ENCODE measurements around the gene CCDC187.

CCDC187 gene

GRCh38 chr9:136254381-136255165 lies 49.3 kb downstream of the CCDC187 start:
- Histone ChIP-seq H3K4me3 (ENCODE audit: low read depth, low read length) (no peak overlapping the region), H3K27ac (ENCODE audit: low read depth, low read length) (no peak overlapping the region), H3K9ac (ENCODE audit: low read length) (no peak overlapping the region), H3K4me1 (ENCODE audit: control insufficient read depth, insufficient read depth, low read length) (peaks cover 6% of the 10 kb centered on the region; the same call in 1 of the 2 replicates), H3K9me3 (ENCODE audit: control insufficient read depth, insufficient read depth, low read depth, low read length) (no peaks in the 10 kb centered on the region), H3K36me3 (ENCODE audit: control insufficient read depth, insufficient read depth, low read length) (no peaks in the 10 kb centered on the region), H3K27me3 (ENCODE audit: control insufficient read depth, insufficient read depth, low read length) (no peaks in the 10 kb centered on the region)

GRCh38 chr9:136253246-136254130 lies 50.4 kb downstream of the CCDC187 start:
- peaks cover under 1% of the 10 kb centered on the region; the same call in 1 of the 2 replicates for H3K4me1 ChIP-seq (ENCODE audit: control insufficient read depth, insufficient read depth, low read length)
- H3K27ac ChIP-seq (ENCODE audit: low read depth, low read length): no peak overlapping the region
- H3K27me3 ChIP-seq (ENCODE audit: control insufficient read depth, insufficient read depth, low read length): no peaks in the 10 kb centered on the region
- H3K36me3 ChIP-seq (ENCODE audit: control insufficient read depth, insufficient read depth, low read length): no peaks in the 10 kb centered on the region
- H3K4me3 ChIP-seq (ENCODE audit: low read depth, low read length): no peak overlapping the region
- no peak overlapping the region for H3K9ac ChIP-seq (ENCODE audit: low read length)
- no peaks in the 10 kb centered on the region for H3K9me3 ChIP-seq (ENCODE audit: control insufficient read depth, insufficient read depth, low read depth, low read length)

- H3K27me3 ChIP-seq (ENCODE audit: control insufficient read depth, insufficient read depth, low read length): no peaks in the 10 kb centered on the region
- no peak overlapping the region for H3K27ac ChIP-seq (ENCODE audit: low read depth, low read length)
- H3K36me3 ChIP-seq (ENCODE audit: control insufficient read depth, insufficient read depth, low read length): no peaks in the 10 kb centered on the region
These were observed 51.0 kb downstream of the CCDC187 start for GRCh38 chr9:136252846-136253245.

GRCh38 chr9:136252281-136252680 lies 51.6 kb downstream of the CCDC187 start:
- Histone ChIP-seq H3K9me3 (ENCODE audit: control insufficient read depth, insufficient read depth, low read depth, low read length) (no peaks in the 10 kb centered on the region), H3K27ac (ENCODE audit: low read depth, low read length) (no peak overlapping the region), H3K4me3 (ENCODE audit: low read depth, low read length) (no peak overlapping the region), H3K36me3 (ENCODE audit: control insufficient read depth, insufficient read depth, low read length) (no peaks in the 10 kb centered on the region), H3K9ac (ENCODE audit: low read length) (no peak overlapping the region), H3K27me3 (ENCODE audit: control insufficient read depth, insufficient read depth, low read length) (no peaks in the 10 kb centered on the region), H3K4me1 (ENCODE audit: control insufficient read depth, insufficient read depth, low read length) (peaks cover 13% of the 10 kb centered on the region)

More at GRCh38 chr9:136252846-136253245, 51.0 kb downstream of the CCDC187 start:
- Histone ChIP-seq H3K4me1 (ENCODE audit: control insufficient read depth, insufficient read depth, low read length) (peaks cover 7% of the 10 kb centered on the region), H3K9me3 (ENCODE audit: control insufficient read depth, insufficient read depth, low read depth, low read length) (no peaks in the 10 kb centered on the region), H3K4me3 (ENCODE audit: low read depth, low read length) (no peak overlapping the region), H3K9ac (ENCODE audit: low read length) (no peak overlapping the region)

GRCh38 chr9:136251264-136252115 lies 52.4 kb downstream of the CCDC187 start:
- Histone ChIP-seq H3K27me3 (ENCODE audit: control insufficient read depth, insufficient read depth, low read length) (no peaks in the 10 kb centered on the region), H3K4me3 (ENCODE audit: low read depth, low read length) (no peak overlapping the region), H3K9me3 (ENCODE audit: control insufficient read depth, insufficient read depth, low read depth, low read length) (no peaks in the 10 kb centered on the region), H3K4me1 (ENCODE audit: control insufficient read depth, insufficient read depth, low read length) (peaks cover 14% of the 10 kb centered on the region), H3K27ac (ENCODE audit: low read depth, low read length) (no peak overlapping the region), H3K9ac (ENCODE audit: low read length) (no peak overlapping the region), H3K36me3 (ENCODE audit: control insufficient read depth, insufficient read depth, low read length) (no peaks in the 10 kb centered on the region)

GRCh38 chr9:136250676-136251075 lies 53.2 kb downstream of the CCDC187 start:
- no peaks in the 10 kb centered on the region for H3K27me3 ChIP-seq (ENCODE audit: control insufficient read depth, insufficient read depth, low read length)
- H3K27ac ChIP-seq (ENCODE audit: low read depth, low read length): no peak overlapping the region
- no peak overlapping the region for H3K9ac ChIP-seq (ENCODE audit: low read length)

GRCh38 chr9:136249877-136250559 lies 53.9 kb downstream of the CCDC187 start:
- no peak overlapping the region for H3K4me3 ChIP-seq (ENCODE audit: low read depth, low read length)
- H3K27me3 ChIP-seq (ENCODE audit: control insufficient read depth, insufficient read depth, low read length): no peaks in the 10 kb centered on the region
- H3K27ac ChIP-seq (ENCODE audit: low read depth, low read length): no peak overlapping the region
- H3K9ac ChIP-seq (ENCODE audit: low read length): no peak overlapping the region
- peaks cover 18% of the 10 kb centered on the region for H3K4me1 ChIP-seq (ENCODE audit: control insufficient read depth, insufficient read depth, low read length)
- no peaks in the 10 kb centered on the region for H3K9me3 ChIP-seq (ENCODE audit: control insufficient read depth, insufficient read depth, low read depth, low read length)
- no peaks in the 10 kb centered on the region for H3K36me3 ChIP-seq (ENCODE audit: control insufficient read depth, insufficient read depth, low read length)

More at GRCh38 chr9:136250676-136251075, 53.2 kb downstream of the CCDC187 start:
- H3K4me3 ChIP-seq (ENCODE audit: low read depth, low read length): no peak overlapping the region
- H3K36me3 ChIP-seq (ENCODE audit: control insufficient read depth, insufficient read depth, low read length): no peaks in the 10 kb centered on the region
- H3K9me3 ChIP-seq (ENCODE audit: control insufficient read depth, insufficient read depth, low read depth, low read length): no peaks in the 10 kb centered on the region
- peaks cover 18% of the 10 kb centered on the region for H3K4me1 ChIP-seq (ENCODE audit: control insufficient read depth, insufficient read depth, low read length)

- no peaks in the 10 kb centered on the region for H3K36me3 ChIP-seq (ENCODE audit: control insufficient read depth, insufficient read depth, low read length)
- H3K27me3 ChIP-seq (ENCODE audit: control insufficient read depth, insufficient read depth, low read length): no peaks in the 10 kb centered on the region
- peaks cover 25% of the 10 kb centered on the region for H3K4me1 ChIP-seq (ENCODE audit: control insufficient read depth, insufficient read depth, low read length)
- H3K9ac ChIP-seq (ENCODE audit: low read length): no peak overlapping the region
- no peak overlapping the region for H3K4me3 ChIP-seq (ENCODE audit: low read depth, low read length)
- no peaks in the 10 kb centered on the region for H3K9me3 ChIP-seq (ENCODE audit: control insufficient read depth, insufficient read depth, low read depth, low read length)
- H3K27ac ChIP-seq (ENCODE audit: low read depth, low read length): no peak overlapping the region
These were observed 54.7 kb downstream of the CCDC187 start for GRCh38 chr9:136248951-136249876.

- Histone ChIP-seq H3K9me3 (ENCODE audit: control insufficient read depth, insufficient read depth, low read depth, low read length) (no peaks in the 10 kb centered on the region), H3K4me1 (ENCODE audit: control insufficient read depth, insufficient read depth, low read length) (peaks cover 36% of the 10 kb centered on the region), H3K27ac (ENCODE audit: low read depth, low read length) (no peak overlapping the region), H3K4me3 (ENCODE audit: low read depth, low read length) (no peak overlapping the region), H3K27me3 (ENCODE audit: control insufficient read depth, insufficient read depth, low read length) (no peaks in the 10 kb centered on the region), H3K9ac (ENCODE audit: low read length) (no peak overlapping the region), H3K36me3 (ENCODE audit: control insufficient read depth, insufficient read depth, low read length) (no peaks in the 10 kb centered on the region)
These were observed 55.8 kb downstream of the CCDC187 start for GRCh38 chr9:136247947-136248637.
